Lower leg skin (tissue), 4 donors: Measurements from ENCODE around the gene PTPN13. TPM values are rescaled to one million over a fixed set of nuclear protein-coding genes. Genes with fewer than 3 reads are reported as not detected.

Experiments
- DNase-seq, 2 donors: peaks; one replicate each; pipeline ENCODE4 v3.0.0-alpha.2; 2019; ENCODE audit warnings: low spot score in 2 of 2
- H3K4me3 ChIP-seq: fragments of 200-600 bp; sonication (generic); 2 replicates; pipeline ENCODE4 v1.5.1; 2017; ENCODE audit warnings: mild to moderate bottlenecking, low read depth; ENCODE audit not compliant: poor library complexity, severe bottlenecking
- POLR2A ChIP-seq, 2 donors: fragments of 450-650 bp; IDR thresholded peaks; one replicate each; pipeline ENCODE4 v1.6.1; 2016 to 2017; ENCODE audit warnings: antibody characterized with exemption in 2 of 2, mild to moderate bottlenecking in 1 of 2, moderate library complexity in 1 of 2
- WGBS, 2 donors: methylation state at CpG; one replicate each; pipeline ENCODE4 v1.1.5; 2018; 5-methylcytosine and 5-hydroxymethylcytosine counted together
- intact Hi-C: fragments of 100-400 bp; cut with DNase I; formaldehyde crosslinking; loops from one replicate; pipeline ENCODE4 v1.15.0; 2023; ENCODE audit warnings: low total_unique reads
- total RNA-seq, 4 donors: library from RNA; depleted of rRNA; stranded (reverse); fragments of >200 nt; gene quantifications; one replicate each; pipeline ENCODE4 v1.1.0, GENCODE V29; 2016
- TF ChIP-seq, protein P1 (sequence below), 3 donors: fragments of 450-650 bp; IDR thresholded peaks; one replicate each; pipeline ENCODE4 v1.5.1; 2016; ENCODE audit warnings: antibody characterized with exemption in 3 of 3, mild to moderate bottlenecking in 3 of 3, moderate library complexity in 2 of 3

The PTPN13 gene
- total RNA-seq, 4 donors from 2014 or later, result 98.7 to 135 (median 113) TPM

DNA sequence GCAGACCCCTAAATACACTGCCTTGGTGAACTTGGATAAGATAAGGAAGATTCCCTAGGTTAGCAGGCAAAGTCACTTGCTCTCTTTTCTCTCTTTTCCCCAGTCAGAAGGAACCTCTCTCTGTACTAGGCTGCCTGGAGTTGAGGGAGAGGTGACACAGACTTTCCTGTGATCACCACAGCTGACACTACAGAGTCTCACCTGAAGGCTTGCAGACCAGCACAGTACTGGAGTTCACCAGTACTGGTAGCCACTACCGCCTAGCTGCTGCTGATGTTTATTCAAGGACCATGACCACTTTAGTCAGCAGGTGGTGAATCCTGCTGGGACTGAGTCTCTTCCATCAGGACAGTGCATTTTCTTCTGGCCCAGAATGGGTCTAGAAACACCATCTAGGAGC, 63.3 kb downstream of the PTPN13 start:
- WGBS, 2 donors, result 90 to 100% methylated on average over 1 of the region's 1 CpG
- no peak overlapping the region for H3K4me3 ChIP-seq
- DNase-seq, result no peak
- intact Hi-C loops, result no loop called here
- TF ChIP-seq, protein P1, sequence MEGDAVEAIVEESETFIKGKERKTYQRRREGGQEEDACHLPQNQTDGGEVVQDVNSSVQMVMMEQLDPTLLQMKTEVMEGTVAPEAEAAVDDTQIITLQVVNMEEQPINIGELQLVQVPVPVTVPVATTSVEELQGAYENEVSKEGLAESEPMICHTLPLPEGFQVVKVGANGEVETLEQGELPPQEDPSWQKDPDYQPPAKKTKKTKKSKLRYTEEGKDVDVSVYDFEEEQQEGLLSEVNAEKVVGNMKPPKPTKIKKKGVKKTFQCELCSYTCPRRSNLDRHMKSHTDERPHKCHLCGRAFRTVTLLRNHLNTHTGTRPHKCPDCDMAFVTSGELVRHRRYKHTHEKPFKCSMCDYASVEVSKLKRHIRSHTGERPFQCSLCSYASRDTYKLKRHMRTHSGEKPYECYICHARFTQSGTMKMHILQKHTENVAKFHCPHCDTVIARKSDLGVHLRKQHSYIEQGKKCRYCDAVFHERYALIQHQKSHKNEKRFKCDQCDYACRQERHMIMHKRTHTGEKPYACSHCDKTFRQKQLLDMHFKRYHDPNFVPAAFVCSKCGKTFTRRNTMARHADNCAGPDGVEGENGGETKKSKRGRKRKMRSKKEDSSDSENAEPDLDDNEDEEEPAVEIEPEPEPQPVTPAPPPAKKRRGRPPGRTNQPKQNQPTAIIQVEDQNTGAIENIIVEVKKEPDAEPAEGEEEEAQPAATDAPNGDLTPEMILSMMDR (IDR thresholded peaks at IDR 0.05), result no peak
- no peak for TF ChIP-seq POLR2A (IDR thresholded peaks at IDR 0.05)

DNA sequence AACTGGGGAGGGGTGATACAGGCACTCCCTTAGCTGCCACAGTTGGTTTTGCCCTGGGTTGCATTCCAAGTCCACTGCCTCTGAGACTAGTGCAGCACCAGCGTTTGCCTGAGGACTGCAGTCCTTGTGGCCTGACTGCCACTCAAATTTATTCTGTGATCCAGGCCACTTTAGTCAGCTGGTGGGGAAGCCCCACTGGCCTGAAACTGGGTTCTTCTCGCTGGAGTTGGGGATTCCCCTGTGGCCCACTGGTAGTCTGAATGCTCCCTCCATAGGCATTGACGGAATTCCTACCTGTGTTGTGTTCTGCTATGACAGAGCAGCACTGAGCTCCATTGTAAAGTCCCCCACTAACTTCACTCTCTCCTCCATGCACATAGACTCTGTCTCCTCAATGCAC, 63.8 kb downstream of the PTPN13 start:
- WGBS, 2 donors, result 80 to 89% methylated on average over 2 to 3 of the region's 3 CpGs
- intact Hi-C loops, result no loop called here
- DNase-seq, result no peak

DNA sequence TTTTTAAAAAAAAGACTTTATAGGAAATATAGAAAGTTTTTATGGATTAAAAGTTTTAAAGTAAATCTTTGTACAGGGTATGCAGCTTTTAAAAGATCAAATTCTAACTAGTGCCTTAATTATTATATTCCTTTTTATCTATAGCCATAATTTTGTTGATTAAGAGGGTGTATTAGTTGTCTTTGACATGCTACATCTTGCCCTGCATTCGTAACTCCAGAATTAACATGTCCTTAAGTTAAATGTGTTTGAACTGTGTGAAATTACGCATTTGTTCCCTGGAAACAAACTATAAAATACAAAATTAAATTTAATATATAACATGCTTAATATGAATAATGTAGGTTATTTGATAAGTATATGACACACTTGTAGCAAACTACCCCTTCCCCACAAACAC, 66.3 kb downstream of the PTPN13 start:
- TF ChIP-seq, protein P1 (IDR thresholded peaks at IDR 0.05), result no peak
- intact Hi-C loops, result no loop called here
- H3K4me3 ChIP-seq, result no peak overlapping the region
- DNase-seq, result no peak
- WGBS, 2 donors, result 51 to 55% methylated on average over 2 of the region's 2 CpGs

More for the DNA sequence above, 63.8 kb downstream of the PTPN13 start:
- TF ChIP-seq POLR2A (IDR thresholded peaks at IDR 0.05), result no peak
- TF ChIP-seq, protein P1 (IDR thresholded peaks at IDR 0.05), result no peak
- H3K4me3 ChIP-seq, result no peak overlapping the region

DNA sequence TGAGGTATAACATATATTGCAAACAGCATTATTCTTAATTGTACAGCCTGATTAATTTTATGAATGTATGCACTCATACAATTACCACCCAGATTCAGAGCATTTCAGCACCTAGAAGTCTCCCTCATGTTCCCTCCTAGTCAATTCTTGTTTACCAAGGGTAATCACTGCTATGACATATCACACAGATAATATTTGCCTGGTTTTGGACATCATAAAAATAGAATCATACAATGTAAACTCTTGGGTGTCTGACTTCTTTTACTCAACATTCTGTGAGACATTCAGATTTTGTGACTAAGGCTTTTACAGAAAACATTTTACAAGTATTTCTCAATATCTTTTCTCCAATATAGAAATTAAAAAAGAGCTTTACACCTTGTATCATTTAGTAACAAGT, 66.9 kb downstream of the PTPN13 start:
- no peak overlapping the region for H3K4me3 ChIP-seq
- intact Hi-C loops, result no loop called here
- TF ChIP-seq POLR2A (IDR thresholded peaks at IDR 0.05), result no peak
- TF ChIP-seq, protein P1 (IDR thresholded peaks at IDR 0.05), result no peak
- DNase-seq, result no peak

DNA sequence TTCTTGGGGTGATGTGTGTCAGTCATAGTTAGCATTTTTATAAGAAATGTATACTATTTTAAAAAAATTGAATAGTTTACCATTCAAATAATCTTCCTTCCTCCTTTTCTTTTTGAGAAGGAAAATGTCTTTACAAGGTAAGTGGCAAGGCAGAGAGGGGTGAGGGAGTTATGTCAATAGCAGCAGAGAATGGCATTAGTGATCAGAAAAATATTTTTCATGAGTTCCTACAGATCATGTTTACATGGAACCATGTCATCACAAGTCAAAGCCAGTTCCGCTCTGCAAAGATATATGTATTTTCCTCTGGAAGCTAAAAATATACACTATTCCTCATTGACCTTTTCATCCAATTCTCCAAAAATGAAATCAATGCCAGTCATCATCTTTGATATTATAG, 67.3 kb downstream of the PTPN13 start:
- TF ChIP-seq, protein P1 (IDR thresholded peaks at IDR 0.05), result no peak
- no peak for TF ChIP-seq POLR2A (IDR thresholded peaks at IDR 0.05)
- H3K4me3 ChIP-seq, result no peak overlapping the region
- DNase-seq, result no peak
- WGBS, 2 donors, result 60 to 76% methylated on average over 1 of the region's 1 CpG
- intact Hi-C loops, result no loop called here

DNA sequence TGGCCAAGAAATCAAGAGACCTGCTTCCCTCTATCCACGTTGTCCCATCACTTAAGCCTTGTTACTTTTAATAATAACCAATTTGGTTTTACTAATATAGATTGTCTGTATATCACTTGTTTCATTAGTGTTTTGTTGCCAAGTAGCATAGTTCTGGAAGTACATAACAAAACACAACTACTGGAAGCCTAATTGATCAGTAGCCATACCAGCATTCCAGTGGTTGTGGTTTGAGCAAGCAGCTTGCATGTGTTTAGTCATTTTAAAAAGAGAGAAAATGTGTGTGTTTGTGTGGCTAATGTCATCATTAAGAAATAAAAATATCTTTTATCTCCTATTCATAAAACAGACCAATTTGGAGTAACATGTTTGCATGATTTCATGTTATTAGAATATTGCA, 70.8 kb downstream of the PTPN13 start:
- WGBS, 2 donors, result 53 to 64% methylated on average over 1 of the region's 1 CpG
- intact Hi-C loops, result no loop called here
- TF ChIP-seq, protein P1 (IDR thresholded peaks at IDR 0.05), result no peak
- no peak for TF ChIP-seq POLR2A (IDR thresholded peaks at IDR 0.05)
- DNase-seq, result no peak
- no peak overlapping the region for H3K4me3 ChIP-seq
